Sigmoid colon (tissue), 7 donors: Measurements from ENCODE around the gene DCUN1D2. TPM values are rescaled to one million over a fixed set of nuclear protein-coding genes. Genes with fewer than 3 reads are reported as not detected.

ENCODE experiments used
- DNase-seq: peaks from one replicate; pipeline ENCODE4 v3.0.0-alpha.2; 2019
- H3K27ac ChIP-seq, 4 donors: fragments of 200-600 bp; sonication (generic); one replicate each; pipeline ENCODE4 v1.5.1; 2016 to 2019; ENCODE audit warnings: mild to moderate bottlenecking in 1 of 4
- H3K27me3 ChIP-seq, 3 donors: fragments of 200-600 bp; sonication (generic); one replicate each; pipeline ENCODE4 v1.5.1; 2019; ENCODE audit warnings: mild to moderate bottlenecking in 1 of 3
- H3K36me3 ChIP-seq, 4 donors: fragments of 200-600 bp; sonication (generic); one replicate each; pipeline ENCODE4 v1.5.1; 2016 to 2019
- H3K4me1 ChIP-seq, 4 donors: fragments of 200-600 bp; sonication (generic); one replicate each; pipeline ENCODE4 v1.5.1; 2017 to 2019
- H3K4me3 ChIP-seq, 4 donors: fragments of 200-600 bp; sonication (generic); one replicate each; pipeline ENCODE4 v1.5.1; 2017 to 2019; ENCODE audit warnings: mild to moderate bottlenecking in 2 of 4, moderate library complexity in 1 of 4
- H3K9me3 ChIP-seq, 4 donors: fragments of 200-600 bp in 3 of 4; sonication (generic) in 3 of 4; one replicate each; pipeline versions ENCODE4 v1.5.1 to v1.6.1; 2013 to 2019
- EP300 ChIP-seq, 4 donors: sonication (generic); formaldehyde crosslinking; IDR thresholded peaks; one replicate each; pipeline ENCODE4 v1.6.1; 2017; ENCODE audit warnings: antibody characterized with exemption in 4 of 4
- POLR2A ChIP-seq, 2 donors: fragments of 450-650 bp; IDR thresholded peaks; one replicate each; pipeline ENCODE4 v1.6.1; 2016; ENCODE audit warnings: antibody characterized with exemption in 2 of 2, mild to moderate bottlenecking in 2 of 2, moderate library complexity in 2 of 2
- POLR2AphosphoS5 ChIP-seq, 4 donors: sonication (generic); formaldehyde crosslinking; IDR thresholded peaks; one replicate each; pipeline ENCODE4 v1.6.1; 2017; ENCODE audit warnings: antibody characterized with exemption in 4 of 4
- whole genome bisulfite sequencing, 2 donors: extraction: QIAGEN DNeasy Blood & Tissue Kit; methylation state at CpG; one replicate each; pipeline ENCODE4 v1.1.7; 2013; 5-methylcytosine and 5-hydroxymethylcytosine counted together
- intact Hi-C: fragments of 100-400 bp; cut with DNase I; formaldehyde crosslinking; loops from one replicate; pipeline ENCODE4 v1.15.1; 2023
- polyA plus RNA-seq, 3 donors: library from polyadenylated mRNA; stranded (reverse); fragments of 200-250 nt; gene quantifications; one replicate each; pipeline ENCODE4 v1.2.3, GENCODE V29; 2013
- total RNA-seq, 4 donors: library from RNA; depleted of rRNA; stranded (reverse); fragments of >200 nt; gene quantifications; one replicate each; pipeline ENCODE4 v1.1.0, GENCODE V29; 2016
- TF ChIP-seq, protein P1 (sequence below), 4 experiments: fragments of 450-650 bp in 3 of 4; fragments of 200-600 bp in 1 of 4; IDR thresholded peaks; one replicate each; pipeline ENCODE4 v1.5.1; 2016 to 2019; ENCODE audit warnings: antibody characterized with exemption in 4 of 4, mild to moderate bottlenecking in 3 of 4, moderate library complexity in 2 of 4
- donor health status: healthy with polysubstance abuse.
- donor health status: Bipolar disorder and iron deficiency.
- donor health status: healthy.

DCUN1D2 gene
- total and polyA plus RNA-seq, 7 donors = 6.6 to 33.0 (median 20.6) TPM

DNA sequence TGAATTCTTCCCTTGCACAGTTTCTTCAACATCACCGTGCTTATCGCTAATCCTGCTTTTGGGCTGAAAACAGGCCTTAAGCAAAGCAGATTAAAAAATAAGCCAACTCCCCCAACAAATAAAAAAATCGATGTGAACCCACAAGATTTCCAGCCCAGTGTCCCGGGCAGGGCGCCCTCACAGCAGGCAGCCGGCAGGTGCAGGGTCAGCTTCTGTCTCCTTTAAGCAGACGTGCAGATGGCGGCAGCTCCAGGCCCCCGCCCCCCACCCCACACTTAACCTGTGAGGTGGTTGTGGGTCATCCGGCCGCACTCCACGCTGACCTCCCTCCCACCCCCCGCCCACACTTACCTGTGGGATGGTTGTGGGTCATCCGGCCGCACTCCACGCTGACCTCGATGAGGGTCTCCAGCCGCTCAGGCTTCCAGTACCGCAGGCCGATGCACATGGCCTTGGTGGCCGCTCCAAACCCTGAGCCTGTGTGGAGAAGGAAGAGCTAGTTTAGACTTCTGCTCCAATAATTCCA is 57.1 kb downstream of the DCUN1D2 start:
- intact Hi-C loops = no loop called here
- Histone ChIP-seq H3K9me3 (no peaks in the 10 kb centered on the region), H3K36me3 (no peaks in the 10 kb centered on the region), H3K4me1 (peaks cover 0 to 11% (median 9%) of the 10 kb centered on the region in 4 donors), H3K4me3 (no peak overlapping the region), H3K27me3 (no peaks in the 10 kb centered on the region), H3K27ac (no peak overlapping the region)
- 95% methylated on average over 21 of the region's 21 CpGs for WGBS, 2 donors
- no peak for DNase-seq
- TF ChIP-seq, protein P1, sequence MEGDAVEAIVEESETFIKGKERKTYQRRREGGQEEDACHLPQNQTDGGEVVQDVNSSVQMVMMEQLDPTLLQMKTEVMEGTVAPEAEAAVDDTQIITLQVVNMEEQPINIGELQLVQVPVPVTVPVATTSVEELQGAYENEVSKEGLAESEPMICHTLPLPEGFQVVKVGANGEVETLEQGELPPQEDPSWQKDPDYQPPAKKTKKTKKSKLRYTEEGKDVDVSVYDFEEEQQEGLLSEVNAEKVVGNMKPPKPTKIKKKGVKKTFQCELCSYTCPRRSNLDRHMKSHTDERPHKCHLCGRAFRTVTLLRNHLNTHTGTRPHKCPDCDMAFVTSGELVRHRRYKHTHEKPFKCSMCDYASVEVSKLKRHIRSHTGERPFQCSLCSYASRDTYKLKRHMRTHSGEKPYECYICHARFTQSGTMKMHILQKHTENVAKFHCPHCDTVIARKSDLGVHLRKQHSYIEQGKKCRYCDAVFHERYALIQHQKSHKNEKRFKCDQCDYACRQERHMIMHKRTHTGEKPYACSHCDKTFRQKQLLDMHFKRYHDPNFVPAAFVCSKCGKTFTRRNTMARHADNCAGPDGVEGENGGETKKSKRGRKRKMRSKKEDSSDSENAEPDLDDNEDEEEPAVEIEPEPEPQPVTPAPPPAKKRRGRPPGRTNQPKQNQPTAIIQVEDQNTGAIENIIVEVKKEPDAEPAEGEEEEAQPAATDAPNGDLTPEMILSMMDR (IDR thresholded peaks at IDR 0.05) = no peak
- TF ChIP-seq POLR2AphosphoS5 (IDR thresholded peaks at IDR 0.05) = no peak
- no peak for TF ChIP-seq EP300 (IDR thresholded peaks at IDR 0.05)
- TF ChIP-seq POLR2A (IDR thresholded peaks at IDR 0.05) = no peak

DNA sequence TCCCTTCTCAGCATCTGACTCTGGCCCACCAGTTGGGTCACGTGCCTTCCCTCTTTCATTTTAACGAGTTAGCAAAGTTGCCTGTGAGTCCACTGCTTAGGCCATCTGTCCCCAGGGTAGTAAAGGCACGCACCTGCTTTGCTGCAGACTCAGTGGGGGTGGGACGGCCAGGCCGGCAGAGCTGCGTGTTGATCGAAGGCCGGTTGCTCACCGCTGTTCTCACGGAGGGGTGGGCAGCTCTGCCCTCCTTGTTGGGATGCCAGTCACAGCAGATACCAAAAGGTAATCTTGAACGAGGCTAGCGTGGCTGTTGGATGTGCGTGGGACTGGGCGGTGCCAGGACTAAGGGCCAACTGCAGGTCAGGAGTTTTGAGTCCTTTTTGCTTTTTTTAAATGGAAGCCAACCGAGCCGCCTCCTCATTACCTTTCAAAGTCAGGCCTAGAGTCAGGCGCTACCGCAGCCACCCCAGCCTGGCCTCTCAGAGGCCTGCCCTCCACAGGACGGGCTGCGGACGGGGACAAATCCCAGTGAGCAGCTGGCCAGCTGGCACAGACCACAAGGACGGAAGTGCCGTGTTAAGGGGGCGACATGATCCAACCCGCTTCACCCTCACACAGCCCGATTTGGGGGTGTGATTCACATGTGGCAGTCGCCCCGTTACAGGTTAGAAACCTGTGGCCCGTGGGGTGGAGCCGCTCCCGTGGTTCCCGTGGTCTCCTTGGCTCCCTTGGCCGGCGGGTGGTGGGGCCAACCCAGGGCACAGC is 57.8 kb downstream of the DCUN1D2 start:
- 90% methylated on average over 34 of the region's 34 CpGs for WGBS, 2 donors
- Histone ChIP-seq H3K27ac (no peak overlapping the region), H3K27me3 (no peaks in the 10 kb centered on the region), H3K4me3 (no peak overlapping the region), H3K4me1 (peaks cover 0 to 8% (median 7%) of the 10 kb centered on the region in 4 donors), H3K9me3 (no peaks in the 10 kb centered on the region), H3K36me3 (no peaks in the 10 kb centered on the region)
- TF ChIP-seq POLR2AphosphoS5 (IDR thresholded peaks at IDR 0.05) (no peak), EP300 (IDR thresholded peaks at IDR 0.05) (no peak), POLR2A (IDR thresholded peaks at IDR 0.05) (no peak)
- TF ChIP-seq, protein P1 (IDR thresholded peaks at IDR 0.05) = no peak
- intact Hi-C loops = no loop called here
- DNase-seq = no peak

DNA sequence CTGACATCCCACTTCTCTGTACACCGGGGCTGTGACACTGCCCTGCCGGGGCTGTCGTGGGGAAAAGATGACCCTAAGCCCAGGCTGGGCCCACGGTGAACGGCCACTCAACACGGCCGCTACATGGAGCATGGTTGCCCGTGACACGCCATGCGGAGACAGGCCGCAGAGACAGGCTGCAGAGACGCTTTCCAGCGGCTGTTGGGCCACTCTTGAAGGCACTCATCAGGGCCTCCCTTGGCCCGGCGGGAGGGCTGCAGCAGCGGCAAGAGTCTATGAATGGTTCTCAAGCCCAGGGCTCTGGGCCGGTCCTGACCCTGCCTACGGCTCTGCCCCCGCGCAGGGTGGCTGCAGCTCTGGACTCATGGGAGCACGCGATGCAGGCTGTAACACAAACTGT is 59.3 kb downstream of the DCUN1D2 start:
- Histone ChIP-seq H3K9me3 (no peaks in the 10 kb centered on the region), H3K36me3 (no peaks in the 10 kb centered on the region), H3K27ac (no peak overlapping the region), H3K4me1 (no peaks in the 10 kb centered on the region), H3K27me3 (no peaks in the 10 kb centered on the region), H3K4me3 (no peak overlapping the region)
- DNase-seq = no peak
- intact Hi-C loops = no loop called here
- TF ChIP-seq POLR2AphosphoS5 (IDR thresholded peaks at IDR 0.05) (no peak), POLR2A (IDR thresholded peaks at IDR 0.05) (no peak), EP300 (IDR thresholded peaks at IDR 0.05) (no peak)
- TF ChIP-seq, protein P1 (IDR thresholded peaks at IDR 0.05) = no peak
- WGBS, 2 donors = 92 to 95% methylated on average over 22 of the region's 22 CpGs

DNA sequence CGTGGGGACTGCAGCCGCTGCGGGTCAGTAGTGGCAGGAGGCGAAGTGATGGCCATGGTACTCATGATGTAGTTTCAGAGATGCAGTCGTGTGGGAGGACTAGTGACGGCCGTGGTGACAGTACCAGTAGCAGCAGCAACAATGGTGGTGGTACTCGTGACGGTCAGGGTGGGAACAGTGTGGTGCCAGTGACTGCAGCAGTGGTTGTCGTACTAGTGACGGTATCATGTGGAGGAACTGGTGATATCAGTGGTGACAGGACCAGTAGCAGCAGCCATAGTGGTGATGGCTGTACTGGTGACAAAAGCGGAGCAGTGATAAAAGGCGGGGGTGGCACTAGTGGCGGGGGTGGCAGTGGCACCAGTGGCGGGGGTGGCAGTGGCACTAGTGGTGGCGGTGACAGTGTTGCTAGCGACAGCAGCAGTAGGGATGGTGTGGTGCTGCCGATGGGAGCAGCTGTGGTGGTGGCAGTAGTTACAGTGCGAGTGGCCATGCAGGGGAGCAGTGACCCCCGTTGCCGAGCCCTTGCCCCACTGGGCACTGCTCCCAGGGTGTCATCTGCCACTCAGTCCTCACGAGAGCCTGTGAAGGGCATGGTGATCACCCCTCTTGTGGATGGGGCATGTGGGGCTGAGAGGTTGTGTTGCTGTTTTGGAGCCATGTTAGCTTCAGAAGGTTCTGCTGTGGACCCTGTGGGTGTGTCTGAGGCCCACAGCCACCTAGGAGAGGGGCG is 60.0 kb downstream of the DCUN1D2 start:
- H3K27me3 ChIP-seq = no peaks in the 10 kb centered on the region
- no peaks in the 10 kb centered on the region for H3K4me1 ChIP-seq
- intact Hi-C loops = no loop called here
- no peaks in the 10 kb centered on the region for H3K36me3 ChIP-seq
- no peak for DNase-seq
- no peak overlapping the region for H3K27ac ChIP-seq
- TF ChIP-seq EP300 (IDR thresholded peaks at IDR 0.05) (no peak), POLR2AphosphoS5 (IDR thresholded peaks at IDR 0.05) (no peak), POLR2A (IDR thresholded peaks at IDR 0.05) (no peak)
- TF ChIP-seq, protein P1 (IDR thresholded peaks at IDR 0.05) = no peak
- H3K9me3 ChIP-seq = no peaks in the 10 kb centered on the region
- 96 to 97% methylated on average over 23 of the region's 23 CpGs for WGBS, 2 donors
- H3K4me3 ChIP-seq = no peak overlapping the region
